HEK293 (cell line): Measurements from ENCODE around the gene ATRNL1.

ENCODE experiments used
- CTCF ChIA-PET: fragments of 350-600 bp; formaldehyde crosslinking; extraction: SDS; loops from one replicate; lab custom pipeline; 2021; ENCODE audit warnings: antibody characterized with exemption; lab: Yijun Ruan, JAX
- POLR2A ChIA-PET: fragments of 300-600 bp; formaldehyde crosslinking; extraction: SDS; loops from one replicate; lab custom pipeline; 2020; ENCODE audit warnings: antibody characterized with exemption, inconsistent platforms; lab: Yijun Ruan, JAX
- H3K27ac ChIP-seq: fragments of 200-500 bp; sonication (Bioruptor generic); 2 replicates; pipeline ENCODE4 v1.5.1; 2014; ENCODE audit warnings: low read depth, low read length, control low read depth, inconsistent platforms; ENCODE audit errors: extremely low read depth
- H3K36me3 ChIP-seq, 2 experiments: fragments of 200-500 bp in 1 of 2; sonication (Bioruptor generic) in 1 of 2; 1 replicate in 1 of 2; 2 replicates in 1 of 2; pipeline ENCODE4 v1.5.1; 2014 to 2017; ENCODE audit warnings: inconsistent platforms in 2 of 2, low read length in 2 of 2; ENCODE audit not compliant: control insufficient read depth in 2 of 2, insufficient read depth in 1 of 2
- H3K4me1 ChIP-seq: fragments of 200-500 bp; sonication (Bioruptor generic); 2 replicates; pipeline ENCODE4 v1.5.1; 2014; ENCODE audit warnings: mild to moderate bottlenecking, low read length, inconsistent platforms; ENCODE audit not compliant: control insufficient read depth, insufficient read depth
- H3K4me3 ChIP-seq: 2 replicates; pipeline ENCODE4 v1.5.1; 2011; ENCODE audit warnings: low read depth, mild to moderate bottlenecking, control low read depth, low read length, moderate library complexity
- H3K9me3 ChIP-seq: fragments of 200-500 bp; sonication (Bioruptor generic); 2 replicates; pipeline ENCODE4 v1.5.1; 2014; ENCODE audit warnings: low read depth, low read length, inconsistent platforms; ENCODE audit not compliant: control insufficient read depth, insufficient read depth
- HOXC10 ChIP-seq: sonication (generic); formaldehyde crosslinking; IDR thresholded peaks from 2 replicates; pipeline ENCODE4 v1.8.1; 2023; ENCODE audit warnings: mild to moderate bottlenecking, missing genetic modification reagents
- HOXD13 ChIP-seq: sonication (generic); formaldehyde crosslinking; IDR thresholded peaks from 2 replicates; pipeline ENCODE4 v1.8.0; 2022; ENCODE audit warnings: missing genetic modification reagents, borderline replicate concordance
- KLF8 ChIP-seq: fragments of 450-650 bp; formaldehyde crosslinking; IDR thresholded peaks from 2 replicates; pipeline ENCODE4 v1.5.1; 2016; ENCODE audit warnings: missing biosample characterization, missing genetic modification characterization
- MZF1 ChIP-seq: fragments of 450-650 bp; formaldehyde crosslinking; IDR thresholded peaks from 2 replicates; pipeline ENCODE4 v1.5.1; 2017; ENCODE audit warnings: missing biosample characterization, missing genetic modification characterization, borderline replicate concordance
- YY2 ChIP-seq: fragments of 450-650 bp; formaldehyde crosslinking; IDR thresholded peaks from 2 replicates; pipeline ENCODE4 v1.5.1; 2016; ENCODE audit warnings: missing biosample characterization, missing genetic modification characterization
- ZBTB1 ChIP-seq: fragments of 450-650 bp; formaldehyde crosslinking; IDR thresholded peaks from 2 replicates; pipeline ENCODE4 v1.5.1; 2016; ENCODE audit warnings: missing biosample characterization, missing genetic modification characterization
- ZBTB20 ChIP-seq: fragments of 450-650 bp; formaldehyde crosslinking; IDR thresholded peaks from 2 replicates; pipeline ENCODE4 v1.5.1; 2016; ENCODE audit warnings: missing biosample characterization, missing genetic modification characterization
- ZNF114 ChIP-seq: fragments of 450-650 bp; formaldehyde crosslinking; IDR thresholded peaks from 2 replicates; pipeline ENCODE4 v1.5.0; 2017; ENCODE audit warnings: missing biosample characterization, missing genetic modification characterization
- ZNF558 ChIP-seq: fragments of 450-650 bp; formaldehyde crosslinking; IDR thresholded peaks from 2 replicates; pipeline ENCODE4 v1.5.1; 2016; ENCODE audit warnings: missing biosample characterization, missing genetic modification characterization
- ZNF768 ChIP-seq: fragments of 450-650 bp; formaldehyde crosslinking; IDR thresholded peaks from 2 replicates; pipeline ENCODE4 v1.5.1; 2018; ENCODE audit warnings: missing biosample characterization, mild to moderate bottlenecking, missing genetic modification characterization
- TF ChIP-seq, protein P1 (sequence below): fragments of 450-650 bp; formaldehyde crosslinking; IDR thresholded peaks from 2 replicates; pipeline ENCODE4 v1.5.1; 2016; ENCODE audit warnings: missing biosample characterization, missing genetic modification characterization
- TF ChIP-seq, protein P2 (sequence below): fragments of 450-650 bp; formaldehyde crosslinking; IDR thresholded peaks from 2 replicates; pipeline ENCODE4 v1.5.1; 2016; ENCODE audit warnings: missing biosample characterization, missing genetic modification characterization
- TF ChIP-seq, protein P3 (sequence below): fragments of 450-650 bp; formaldehyde crosslinking; IDR thresholded peaks from 2 replicates; pipeline ENCODE4 v1.5.1; 2016; ENCODE audit warnings: missing biosample characterization, missing genetic modification characterization
- TF ChIP-seq, protein P4 (sequence below): fragments of 450-650 bp; formaldehyde crosslinking; IDR thresholded peaks from 2 replicates; pipeline ENCODE4 v1.5.1; 2016; ENCODE audit warnings: missing biosample characterization, missing genetic modification characterization, low read depth

ATRNL1 gene

DNA sequence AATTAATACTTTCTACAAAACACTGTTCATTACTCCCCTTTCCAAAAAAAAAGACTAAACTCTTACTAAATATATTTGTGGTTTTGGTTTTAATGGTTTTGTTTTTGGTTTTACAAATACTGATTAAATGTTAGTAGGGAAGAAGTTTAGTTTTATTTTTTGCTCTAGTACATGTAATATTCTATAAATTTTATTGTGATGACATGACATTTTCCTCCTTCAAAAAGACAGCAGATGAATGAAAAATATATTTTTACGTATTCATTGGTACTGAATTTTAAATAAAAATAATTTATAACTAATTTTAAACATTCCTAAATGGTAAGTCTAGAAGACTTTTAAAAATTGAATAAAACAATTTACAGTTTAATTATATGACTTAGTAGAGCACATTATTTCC lies 667.0 kb downstream of the ATRNL1 start (continued):
- TF ChIP-seq, protein P1, sequence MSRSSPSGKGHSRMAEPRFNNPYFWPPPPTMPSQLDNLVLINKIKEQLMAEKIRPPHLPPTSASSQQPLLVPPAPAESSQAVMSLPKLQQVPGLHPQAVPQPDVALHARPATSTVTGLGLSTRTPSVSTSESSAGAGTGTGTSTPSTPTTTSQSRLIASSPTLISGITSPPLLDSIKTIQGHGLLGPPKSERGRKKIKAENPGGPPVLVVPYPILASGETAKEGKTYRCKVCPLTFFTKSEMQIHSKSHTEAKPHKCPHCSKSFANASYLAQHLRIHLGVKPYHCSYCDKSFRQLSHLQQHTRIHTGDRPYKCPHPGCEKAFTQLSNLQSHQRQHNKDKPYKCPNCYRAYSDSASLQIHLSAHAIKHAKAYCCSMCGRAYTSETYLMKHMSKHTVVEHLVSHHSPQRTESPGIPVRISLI (tag by site-specific recombination), result no peak
- TF ChIP-seq ZBTB20, result no peak

DNA sequence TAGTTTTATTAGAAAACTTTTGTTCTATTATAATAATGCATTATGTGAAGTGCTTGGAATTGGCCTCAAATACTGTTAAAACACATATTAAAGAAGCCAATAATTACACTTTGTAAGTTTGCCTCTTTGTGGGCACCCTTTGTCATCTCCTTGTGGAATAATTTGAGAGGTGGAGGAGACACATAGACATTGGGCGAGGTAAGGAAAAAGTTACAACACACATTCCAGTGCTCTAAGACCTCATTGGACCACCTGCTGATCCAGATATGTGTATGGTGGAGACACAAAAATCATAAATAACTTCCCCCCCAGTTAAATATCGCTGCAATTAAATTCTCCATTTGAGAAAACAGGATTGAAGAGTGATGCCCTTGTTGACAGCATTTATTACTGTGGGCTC lies 668.0 kb downstream of the ATRNL1 start:
- no peaks in the 10 kb centered on the region for H3K36me3 ChIP-seq
- POLR2A ChIA-PET, result no interaction called here
- H3K4me3 ChIP-seq, result no peak overlapping the region
- TF ChIP-seq, protein P2, sequence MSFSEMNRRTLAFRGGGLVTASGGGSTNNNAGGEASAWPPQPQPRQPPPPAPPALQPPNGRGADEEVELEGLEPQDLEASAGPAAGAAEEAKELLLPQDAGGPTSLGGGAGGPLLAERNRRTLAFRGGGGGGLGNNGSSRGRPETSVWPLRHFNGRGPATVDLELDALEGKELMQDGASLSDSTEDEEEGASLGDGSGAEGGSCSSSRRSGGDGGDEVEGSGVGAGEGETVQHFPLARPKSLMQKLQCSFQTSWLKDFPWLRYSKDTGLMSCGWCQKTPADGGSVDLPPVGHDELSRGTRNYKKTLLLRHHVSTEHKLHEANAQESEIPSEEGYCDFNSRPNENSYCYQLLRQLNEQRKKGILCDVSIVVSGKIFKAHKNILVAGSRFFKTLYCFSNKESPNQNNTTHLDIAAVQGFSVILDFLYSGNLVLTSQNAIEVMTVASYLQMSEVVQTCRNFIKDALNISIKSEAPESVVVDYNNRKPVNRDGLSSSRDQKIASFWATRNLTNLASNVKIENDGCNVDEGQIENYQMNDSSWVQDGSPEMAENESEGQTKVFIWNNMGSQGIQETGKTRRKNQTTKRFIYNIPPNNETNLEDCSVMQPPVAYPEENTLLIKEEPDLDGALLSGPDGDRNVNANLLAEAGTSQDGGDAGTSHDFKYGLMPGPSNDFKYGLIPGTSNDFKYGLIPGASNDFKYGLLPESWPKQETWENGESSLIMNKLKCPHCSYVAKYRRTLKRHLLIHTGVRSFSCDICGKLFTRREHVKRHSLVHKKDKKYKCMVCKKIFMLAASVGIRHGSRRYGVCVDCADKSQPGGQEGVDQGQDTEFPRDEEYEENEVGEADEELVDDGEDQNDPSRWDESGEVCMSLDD, result no peak
- TF ChIP-seq ZBTB1 (tag by site-specific recombination) (no peak), HOXC10 (CRISPR knock-in tag) (no peak), HOXD13 (CRISPR knock-in tag) (no peak), KLF8 (tag by site-specific recombination) (no peak), MZF1 (tag by site-specific recombination) (no peak), YY2 (tag by site-specific recombination) (no peak)
- TF ChIP-seq, all 188 proteins: peak for 0
- Histone ChIP-seq H3K9me3 (no peaks in the 10 kb centered on the region), H3K27ac (no peak overlapping the region), H3K4me1 (no peaks in the 10 kb centered on the region)
- CTCF ChIA-PET, result no interaction called here

DNA sequence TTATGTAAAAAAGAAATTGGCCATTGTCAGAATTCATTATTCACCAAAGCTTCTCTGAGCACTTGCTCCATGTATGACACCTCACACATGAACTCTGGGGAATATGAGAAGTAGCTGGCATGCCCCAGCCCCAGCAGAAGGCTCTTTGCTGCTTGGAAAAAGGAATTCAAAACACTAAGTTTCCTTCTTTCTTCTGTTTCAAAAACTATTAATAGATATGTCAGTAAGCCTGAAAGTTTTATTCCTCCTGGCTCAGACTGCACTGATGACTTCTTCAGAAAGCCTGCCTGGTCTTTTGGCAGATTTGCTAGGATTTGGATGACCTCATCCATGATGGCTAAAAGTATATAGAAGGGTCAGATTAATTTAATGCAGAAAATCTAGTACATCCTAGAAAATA lies 668.9 kb downstream of the ATRNL1 start:
- Histone ChIP-seq H3K27ac (no peak overlapping the region), H3K9me3 (no peaks in the 10 kb centered on the region), H3K4me3 (no peak overlapping the region)
- POLR2A ChIA-PET, result no interaction called here
- TF ChIP-seq, protein P3, sequence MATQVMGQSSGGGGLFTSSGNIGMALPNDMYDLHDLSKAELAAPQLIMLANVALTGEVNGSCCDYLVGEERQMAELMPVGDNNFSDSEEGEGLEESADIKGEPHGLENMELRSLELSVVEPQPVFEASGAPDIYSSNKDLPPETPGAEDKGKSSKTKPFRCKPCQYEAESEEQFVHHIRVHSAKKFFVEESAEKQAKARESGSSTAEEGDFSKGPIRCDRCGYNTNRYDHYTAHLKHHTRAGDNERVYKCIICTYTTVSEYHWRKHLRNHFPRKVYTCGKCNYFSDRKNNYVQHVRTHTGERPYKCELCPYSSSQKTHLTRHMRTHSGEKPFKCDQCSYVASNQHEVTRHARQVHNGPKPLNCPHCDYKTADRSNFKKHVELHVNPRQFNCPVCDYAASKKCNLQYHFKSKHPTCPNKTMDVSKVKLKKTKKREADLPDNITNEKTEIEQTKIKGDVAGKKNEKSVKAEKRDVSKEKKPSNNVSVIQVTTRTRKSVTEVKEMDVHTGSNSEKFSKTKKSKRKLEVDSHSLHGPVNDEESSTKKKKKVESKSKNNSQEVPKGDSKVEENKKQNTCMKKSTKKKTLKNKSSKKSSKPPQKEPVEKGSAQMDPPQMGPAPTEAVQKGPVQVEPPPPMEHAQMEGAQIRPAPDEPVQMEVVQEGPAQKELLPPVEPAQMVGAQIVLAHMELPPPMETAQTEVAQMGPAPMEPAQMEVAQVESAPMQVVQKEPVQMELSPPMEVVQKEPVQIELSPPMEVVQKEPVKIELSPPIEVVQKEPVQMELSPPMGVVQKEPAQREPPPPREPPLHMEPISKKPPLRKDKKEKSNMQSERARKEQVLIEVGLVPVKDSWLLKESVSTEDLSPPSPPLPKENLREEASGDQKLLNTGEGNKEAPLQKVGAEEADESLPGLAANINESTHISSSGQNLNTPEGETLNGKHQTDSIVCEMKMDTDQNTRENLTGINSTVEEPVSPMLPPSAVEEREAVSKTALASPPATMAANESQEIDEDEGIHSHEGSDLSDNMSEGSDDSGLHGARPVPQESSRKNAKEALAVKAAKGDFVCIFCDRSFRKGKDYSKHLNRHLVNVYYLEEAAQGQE (tag by site-specific recombination), result no peak
- TF ChIP-seq ZNF768 (tag by site-specific recombination) (no peak), ZNF114 (no peak), ZNF558 (no peak)
- TF ChIP-seq, protein P4, sequence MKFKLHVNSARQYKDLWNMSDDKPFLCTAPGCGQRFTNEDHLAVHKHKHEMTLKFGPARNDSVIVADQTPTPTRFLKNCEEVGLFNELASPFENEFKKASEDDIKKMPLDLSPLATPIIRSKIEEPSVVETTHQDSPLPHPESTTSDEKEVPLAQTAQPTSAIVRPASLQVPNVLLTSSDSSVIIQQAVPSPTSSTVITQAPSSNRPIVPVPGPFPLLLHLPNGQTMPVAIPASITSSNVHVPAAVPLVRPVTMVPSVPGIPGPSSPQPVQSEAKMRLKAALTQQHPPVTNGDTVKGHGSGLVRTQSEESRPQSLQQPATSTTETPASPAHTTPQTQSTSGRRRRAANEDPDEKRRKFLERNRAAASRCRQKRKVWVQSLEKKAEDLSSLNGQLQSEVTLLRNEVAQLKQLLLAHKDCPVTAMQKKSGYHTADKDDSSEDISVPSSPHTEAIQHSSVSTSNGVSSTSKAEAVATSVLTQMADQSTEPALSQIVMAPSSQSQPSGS, result peak; percentile 35; the same call in 1 of the 2 replicates
- TF ChIP-seq, all 188 proteins: peak for 1
- Histone ChIP-seq H3K36me3 (no peaks in the 10 kb centered on the region), H3K4me1 (no peaks in the 10 kb centered on the region)
- CTCF ChIA-PET, result no interaction called here
